ENCODE data around the gene MRTFA. TPM values are rescaled to one million over a fixed set of nuclear protein-coding genes. Genes with fewer than 3 reads are reported as not detected.

The MRTFA gene
- total RNA-seq, 1 donor from 2014 or later: 19.2 TPM

DNA sequence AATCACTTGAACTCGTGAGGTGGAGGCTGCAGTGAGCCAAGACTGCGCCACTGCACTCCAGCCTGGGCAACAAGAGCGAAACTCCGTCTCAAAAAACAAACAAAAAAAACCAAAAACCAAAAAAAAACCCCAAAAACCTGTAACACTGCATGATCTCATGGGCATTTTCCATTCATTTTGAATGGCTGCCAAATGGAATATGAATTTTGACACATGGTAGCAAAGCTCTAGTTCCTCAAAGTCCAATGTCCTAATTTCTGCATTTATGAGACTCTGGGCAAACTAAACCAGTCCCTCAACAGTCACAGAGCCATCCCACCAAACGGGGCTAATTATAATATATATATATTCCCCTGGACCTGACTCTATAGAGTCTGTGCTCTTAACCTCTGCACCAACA is 204.4 kb downstream of the MRTFA start:
- Histone ChIP-seq H3K27ac (replicated peaks) (no peak overlapping the region), H3K4me1 (peaks cover 17% of the 10 kb centered on the region), H3K4me3 (no peak overlapping the region), H3K9me3 (replicated peaks) (no peaks in the 10 kb centered on the region), H3K27me3 (ENCODE audit: low read depth) (no peaks in the 10 kb centered on the region), H3K36me3 (peaks cover 45% of the 10 kb centered on the region)
- no peak for DNase-seq
- intact Hi-C loops (cut with micrococcal nuclease): no loop called here
- TF ChIP-seq, protein P1, sequence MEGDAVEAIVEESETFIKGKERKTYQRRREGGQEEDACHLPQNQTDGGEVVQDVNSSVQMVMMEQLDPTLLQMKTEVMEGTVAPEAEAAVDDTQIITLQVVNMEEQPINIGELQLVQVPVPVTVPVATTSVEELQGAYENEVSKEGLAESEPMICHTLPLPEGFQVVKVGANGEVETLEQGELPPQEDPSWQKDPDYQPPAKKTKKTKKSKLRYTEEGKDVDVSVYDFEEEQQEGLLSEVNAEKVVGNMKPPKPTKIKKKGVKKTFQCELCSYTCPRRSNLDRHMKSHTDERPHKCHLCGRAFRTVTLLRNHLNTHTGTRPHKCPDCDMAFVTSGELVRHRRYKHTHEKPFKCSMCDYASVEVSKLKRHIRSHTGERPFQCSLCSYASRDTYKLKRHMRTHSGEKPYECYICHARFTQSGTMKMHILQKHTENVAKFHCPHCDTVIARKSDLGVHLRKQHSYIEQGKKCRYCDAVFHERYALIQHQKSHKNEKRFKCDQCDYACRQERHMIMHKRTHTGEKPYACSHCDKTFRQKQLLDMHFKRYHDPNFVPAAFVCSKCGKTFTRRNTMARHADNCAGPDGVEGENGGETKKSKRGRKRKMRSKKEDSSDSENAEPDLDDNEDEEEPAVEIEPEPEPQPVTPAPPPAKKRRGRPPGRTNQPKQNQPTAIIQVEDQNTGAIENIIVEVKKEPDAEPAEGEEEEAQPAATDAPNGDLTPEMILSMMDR (IDR thresholded peaks at IDR 0.05; ENCODE audit: borderline replicate concordance): no peak

DNA sequence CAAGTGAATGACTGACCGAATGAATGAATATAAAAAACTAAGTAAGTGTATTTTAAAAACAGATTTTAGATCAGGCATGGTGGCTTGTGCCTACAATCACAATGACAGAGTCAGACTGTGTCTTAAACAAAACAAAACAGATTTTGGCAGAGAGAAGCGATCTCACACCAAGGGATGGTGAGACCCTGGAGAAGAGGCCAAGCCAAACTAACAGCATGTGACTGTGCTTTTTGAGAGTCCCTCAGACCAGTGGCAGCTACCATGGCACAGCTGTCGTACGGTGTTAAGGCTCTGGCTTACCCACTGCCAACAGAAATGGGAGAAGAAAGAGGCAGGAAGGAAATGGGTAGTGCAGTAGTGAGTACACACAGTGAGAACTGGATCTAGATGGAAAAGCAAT is 205.5 kb downstream of the MRTFA start:
- H3K27ac ChIP-seq (replicated peaks): no peak overlapping the region
- H3K27me3 ChIP-seq (ENCODE audit: low read depth): no peaks in the 10 kb centered on the region
- TF ChIP-seq, protein P1 (IDR thresholded peaks at IDR 0.05; ENCODE audit: borderline replicate concordance): no peak
- H3K4me1 ChIP-seq: peaks cover 15% of the 10 kb centered on the region
- H3K9me3 ChIP-seq (replicated peaks): no peaks in the 10 kb centered on the region
- intact Hi-C loops (cut with micrococcal nuclease): no loop called here
- no peak overlapping the region for H3K4me3 ChIP-seq
- DNase-seq: no peak
- H3K36me3 ChIP-seq: peaks cover 45% of the 10 kb centered on the region

DNA sequence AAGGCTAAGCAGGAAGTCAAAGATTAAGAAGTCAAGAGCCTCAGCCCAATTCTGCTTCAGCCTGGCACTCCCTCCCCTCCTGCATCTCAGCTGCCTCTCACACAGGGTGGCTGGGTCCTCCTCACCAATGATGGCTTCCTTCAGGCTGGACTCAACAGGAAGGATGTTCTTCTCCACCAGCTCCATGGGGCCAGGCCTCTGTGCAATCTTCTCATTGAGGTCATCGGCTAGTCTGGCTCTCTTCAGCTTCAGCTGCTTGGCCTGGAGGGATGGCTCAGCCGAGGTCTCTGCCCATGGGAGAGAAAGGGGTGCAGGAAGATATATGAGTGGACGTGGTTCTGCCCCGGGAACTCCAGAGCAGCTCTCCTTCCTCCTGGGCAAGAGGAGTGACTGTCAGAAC is 207.0 kb downstream of the MRTFA start:
- peaks cover 25% of the 10 kb centered on the region for H3K4me1 ChIP-seq
- H3K27me3 ChIP-seq (ENCODE audit: low read depth): no peaks in the 10 kb centered on the region
- TF ChIP-seq, protein P1 (IDR thresholded peaks at IDR 0.05; ENCODE audit: borderline replicate concordance): no peak
- intact Hi-C loops (cut with micrococcal nuclease): no loop called here
- H3K27ac ChIP-seq (replicated peaks): no peak overlapping the region
- no peaks in the 10 kb centered on the region for H3K9me3 ChIP-seq (replicated peaks)
- DNase-seq: no peak
- H3K36me3 ChIP-seq: peaks cover 53% of the 10 kb centered on the region
- H3K4me3 ChIP-seq: no peak overlapping the region

DNA sequence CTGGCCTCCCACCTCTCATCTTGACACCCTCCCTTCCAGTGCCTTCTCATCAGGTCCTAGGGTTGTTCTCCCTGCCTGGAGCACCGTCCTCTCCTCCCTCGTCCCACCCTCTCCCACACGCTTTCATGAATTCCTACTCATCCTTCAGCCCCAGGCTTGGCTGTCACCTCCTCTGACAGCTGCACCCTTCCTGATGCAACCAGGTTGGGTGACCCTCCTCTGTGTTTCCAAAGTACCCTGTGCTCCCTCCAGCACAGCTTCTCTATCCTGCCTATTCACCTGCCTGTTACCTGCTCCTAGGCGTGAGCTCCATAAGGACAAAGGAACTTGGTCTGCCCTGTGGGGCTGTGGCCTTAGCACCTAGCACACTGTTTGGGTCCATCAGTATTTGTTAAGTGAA is 207.7 kb downstream of the MRTFA start:
- TF ChIP-seq, protein P1 (IDR thresholded peaks at IDR 0.05; ENCODE audit: borderline replicate concordance): no peak
- peaks cover 58% of the 10 kb centered on the region for H3K36me3 ChIP-seq
- no peak overlapping the region for H3K27ac ChIP-seq (replicated peaks)
- H3K9me3 ChIP-seq (replicated peaks): no peaks in the 10 kb centered on the region
- DNase-seq: no peak
- intact Hi-C loops (cut with micrococcal nuclease): no loop called here
- H3K27me3 ChIP-seq (ENCODE audit: low read depth): no peaks in the 10 kb centered on the region
- no peak overlapping the region for H3K4me3 ChIP-seq
- peaks cover 31% of the 10 kb centered on the region for H3K4me1 ChIP-seq

DNA sequence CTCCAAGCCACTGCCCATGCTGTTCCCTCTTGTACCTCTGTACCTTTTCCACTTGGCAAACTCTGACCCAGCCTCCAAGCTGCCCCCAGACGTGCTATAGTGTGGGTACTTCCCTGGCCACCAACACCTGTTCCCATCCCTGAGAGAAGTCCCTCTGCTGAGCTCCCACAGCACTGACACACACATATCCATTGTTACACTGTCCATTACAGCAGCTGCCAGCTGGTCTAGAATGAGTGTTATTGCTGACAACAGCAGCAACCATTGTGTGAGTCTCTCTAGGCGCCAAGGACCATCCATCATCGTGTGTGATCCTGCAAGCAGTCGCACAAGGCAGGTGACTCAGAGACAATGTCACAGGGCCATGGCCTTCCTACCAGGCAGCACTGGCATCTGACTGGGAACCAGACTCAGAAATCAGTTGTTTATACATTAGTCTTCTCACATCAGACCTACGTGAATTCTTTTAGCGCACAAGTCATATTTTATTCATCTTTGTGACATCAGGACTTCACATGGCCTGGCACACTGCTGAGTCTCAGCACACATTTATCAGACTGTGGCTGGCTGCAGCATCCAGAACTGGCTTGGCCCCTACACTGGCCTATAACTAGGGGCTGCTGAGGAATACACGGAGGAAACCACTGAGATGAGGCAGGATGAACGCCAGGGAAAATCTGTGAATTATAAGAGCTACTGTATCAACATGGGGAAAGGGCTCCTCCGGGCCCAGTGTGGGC is 209.8 kb downstream of the MRTFA start:
- intact Hi-C loops (cut with micrococcal nuclease): no loop called here
- no peak overlapping the region for H3K4me3 ChIP-seq
- H3K36me3 ChIP-seq: peaks cover 78% of the 10 kb centered on the region
- no peak overlapping the region for H3K27ac ChIP-seq (replicated peaks)
- no peaks in the 10 kb centered on the region for H3K27me3 ChIP-seq (ENCODE audit: low read depth)
- TF ChIP-seq, protein P1 (IDR thresholded peaks at IDR 0.05; ENCODE audit: borderline replicate concordance): no peak
- peaks cover 31% of the 10 kb centered on the region for H3K4me1 ChIP-seq
- DNase-seq: no peak
- no peaks in the 10 kb centered on the region for H3K9me3 ChIP-seq (replicated peaks)

Measured in left ventricle myocardium inferior (tissue), 1 donor.